HEK293 (cell line): ENCODE results near the gene MCOLN1.

Experiments used
- CTCF ChIP-seq: fragments of 450-650 bp; formaldehyde crosslinking; IDR thresholded peaks from 2 replicates; pipeline ENCODE4 v1.5.1; 2016; ENCODE audit warnings: missing biosample characterization, missing genetic modification characterization
- GLI4 ChIP-seq: fragments of 450-650 bp; formaldehyde crosslinking; IDR thresholded peaks from 2 replicates; pipeline ENCODE4 v1.5.1; 2016; ENCODE audit warnings: missing biosample characterization, missing genetic modification characterization
- GLIS1 ChIP-seq: fragments of 450-650 bp; formaldehyde crosslinking; IDR thresholded peaks from 2 replicates; pipeline ENCODE4 v1.5.1; 2016; ENCODE audit warnings: missing biosample characterization, missing genetic modification characterization
- HIC1 ChIP-seq: fragments of 450-650 bp; formaldehyde crosslinking; IDR thresholded peaks from 2 replicates; pipeline ENCODE4 v1.5.1; 2016; ENCODE audit warnings: missing biosample characterization, missing genetic modification characterization
- HOXA7 ChIP-seq: sonication (generic); formaldehyde crosslinking; IDR thresholded peaks from 2 replicates; pipeline ENCODE4 v1.8.1; 2022; ENCODE audit warnings: missing genetic modification reagents, borderline replicate concordance
- KLF1 ChIP-seq: fragments of 450-650 bp; formaldehyde crosslinking; IDR thresholded peaks from 2 replicates; pipeline ENCODE4 v1.5.1; 2016; ENCODE audit warnings: missing biosample characterization, missing genetic modification characterization
- KLF7 ChIP-seq: fragments of 450-650 bp; formaldehyde crosslinking; IDR thresholded peaks from 2 replicates; pipeline ENCODE4 v1.5.1; 2016; ENCODE audit warnings: missing biosample characterization, missing genetic modification characterization, borderline replicate concordance
- REST ChIP-seq: fragments of 450-650 bp; formaldehyde crosslinking; IDR thresholded peaks from 2 replicates; pipeline ENCODE4 v1.5.1; 2016; ENCODE audit warnings: missing biosample characterization, missing genetic modification characterization
- SETDB1 ChIP-seq: IDR thresholded peaks from one replicate; pipeline ENCODE4 v1.6.1; 2017; ENCODE audit warnings: mild to moderate bottlenecking, low read length, moderate library complexity, mixed read lengths; ENCODE audit not compliant: insufficient read length
- YY2 ChIP-seq: fragments of 450-650 bp; formaldehyde crosslinking; IDR thresholded peaks from 2 replicates; pipeline ENCODE4 v1.5.1; 2016; ENCODE audit warnings: missing biosample characterization, missing genetic modification characterization
- ZBTB11 ChIP-seq: fragments of 450-650 bp; formaldehyde crosslinking; conservative IDR thresholded peaks from 2 replicates; pipeline ENCODE4 v1.5.1; 2016; ENCODE audit warnings: low read depth, missing biosample characterization, missing genetic modification characterization
- ZEB2 ChIP-seq: fragments of 450-650 bp; formaldehyde crosslinking; IDR thresholded peaks from 2 replicates; pipeline ENCODE4 v1.5.1; 2016; ENCODE audit warnings: missing biosample characterization, missing genetic modification characterization
- ZNF10 ChIP-seq: fragments of 450-650 bp; formaldehyde crosslinking; IDR thresholded peaks from 2 replicates; pipeline ENCODE4 v1.5.1; 2017; ENCODE audit warnings: missing biosample characterization, missing genetic modification characterization
- ZNF121 ChIP-seq: fragments of 450-650 bp; formaldehyde crosslinking; IDR thresholded peaks from 2 replicates; pipeline ENCODE4 v1.5.1; 2016; ENCODE audit warnings: missing biosample characterization, missing genetic modification characterization
- ZNF138 ChIP-seq: fragments of 450-650 bp; formaldehyde crosslinking; IDR thresholded peaks from 2 replicates; pipeline ENCODE4 v1.5.1; 2016; ENCODE audit warnings: missing biosample characterization, missing genetic modification characterization, borderline replicate concordance
- ZNF202 ChIP-seq: fragments of 450-650 bp; formaldehyde crosslinking; IDR thresholded peaks from 2 replicates; pipeline ENCODE4 v1.5.1; 2016; ENCODE audit warnings: missing biosample characterization, missing genetic modification characterization, borderline replicate concordance
- ZNF223 ChIP-seq: fragments of 450-650 bp; formaldehyde crosslinking; IDR thresholded peaks from 2 replicates; pipeline ENCODE4 v1.5.1; 2016; ENCODE audit warnings: missing biosample characterization, missing genetic modification characterization
- ZNF324 ChIP-seq: fragments of 450-650 bp; formaldehyde crosslinking; IDR thresholded peaks from 2 replicates; pipeline ENCODE4 v1.5.1; 2016; ENCODE audit warnings: missing biosample characterization, missing genetic modification characterization
- ZNF449 ChIP-seq: fragments of 450-650 bp; formaldehyde crosslinking; IDR thresholded peaks from 2 replicates; pipeline ENCODE4 v1.5.1; 2017; ENCODE audit warnings: missing biosample characterization, mild to moderate bottlenecking, missing genetic modification characterization, moderate library complexity
- ZNF501 ChIP-seq: fragments of 450-650 bp; formaldehyde crosslinking; IDR thresholded peaks from 2 replicates; pipeline ENCODE4 v1.5.1; 2016; ENCODE audit warnings: missing biosample characterization, missing genetic modification characterization
- ZNF510 ChIP-seq: fragments of 450-650 bp; formaldehyde crosslinking; IDR thresholded peaks from 2 replicates; pipeline ENCODE4 v1.5.1; 2018; ENCODE audit warnings: mild to moderate bottlenecking, missing genetic modification characterization, missing biosample characterization; ENCODE audit not compliant: insufficient replicate concordance
- ZNF530 ChIP-seq: fragments of 450-650 bp; formaldehyde crosslinking; IDR thresholded peaks from 2 replicates; pipeline ENCODE4 v1.5.1; 2016; ENCODE audit warnings: low read depth, missing biosample characterization, missing genetic modification characterization
- ZNF677 ChIP-seq: fragments of 450-650 bp; IDR thresholded peaks from 2 replicates; pipeline ENCODE4 v1.5.0; 2018; ENCODE audit warnings: missing biosample characterization, mild to moderate bottlenecking, missing genetic modification characterization, moderate library complexity
- ZNF768 ChIP-seq: fragments of 450-650 bp; formaldehyde crosslinking; IDR thresholded peaks from 2 replicates; pipeline ENCODE4 v1.5.1; 2018; ENCODE audit warnings: missing biosample characterization, mild to moderate bottlenecking, missing genetic modification characterization
- ZNF777 ChIP-seq: fragments of 450-650 bp; formaldehyde crosslinking; IDR thresholded peaks from 2 replicates; pipeline ENCODE4 v1.5.1; 2017; ENCODE audit warnings: missing biosample characterization, missing genetic modification characterization, borderline replicate concordance
- ZSCAN18 ChIP-seq: fragments of 450-650 bp; formaldehyde crosslinking; IDR thresholded peaks from 2 replicates; pipeline ENCODE4 v1.5.1; 2016; ENCODE audit warnings: missing biosample characterization, missing genetic modification characterization

The MCOLN1 gene

GRCh38 chr19:7488736-7489353, 33.6 kb upstream of the MCOLN1 start, which contains the start of gene PEX11G (continued):
- TF ChIP-seq REST (tag by site-specific recombination) (no peak), ZNF10 (tag by site-specific recombination) (no peak), ZNF202 (tag by site-specific recombination) (no peak), CTCF (tag by site-specific recombination) (0 out of 2 replicates have a peak, but pooled peaks have one; percentile 2), ZSCAN18 (tag by site-specific recombination) (no peak), ZNF324 (tag by site-specific recombination) (no peak), YY2 (tag by site-specific recombination) (0 out of 2 replicates have a peak, but pooled peaks have one; percentile 34), ZNF121 (tag by site-specific recombination) (no peak), ZNF223 (tag by site-specific recombination) (no peak), SETDB1 (no peak), GLIS1 (tag by site-specific recombination) (peak; percentile 70), ZNF501 (no peak), ZNF510 (no peak), KLF1 (tag by site-specific recombination) (peak; percentile 40), ZNF677 (tag by site-specific recombination) (no peak), GLI4 (tag by site-specific recombination) (no peak), ZNF449 (tag by site-specific recombination) (no peak), HIC1 (tag by site-specific recombination) (peak; percentile 18; the same call in 1 of the 2 replicates), ZNF768 (tag by site-specific recombination) (no peak), ZBTB11 (0 out of 2 replicates have a peak, but pooled peaks have one; percentile 32), ZNF530 (tag by site-specific recombination) (no peak), HOXA7 (no peak), ZNF138 (tag by site-specific recombination) (no peak), ZNF777 (tag by site-specific recombination) (no peak), ZEB2 (peak; percentile 52), KLF7 (tag by site-specific recombination) (no peak)
